Endothelial cell of umbilical vein (primary cell): Measurements from ENCODE around the gene SZT2. TPM values are rescaled to one million over a fixed set of nuclear protein-coding genes. Genes with fewer than 3 reads are reported as not detected.

Experiments
- BruUV-seq: library from RNA; stranded (reverse); fragments of 400-500 nt; replicated peaks from 2 replicates; lab custom pipeline; 2021; lab: Mats Ljungman, UMichigan
- CTCF ChIA-PET: fragments of 300-600, 350-600 bp; sonication (Branson Sonifier 250); formaldehyde crosslinking; loops from one replicate; lab custom pipeline; 2021; ENCODE audit warnings: antibody characterized with exemption, inconsistent platforms; lab: Charles Lee
- POLR2A ChIA-PET: fragments of 300-600, 350-600 bp; sonication (Branson Sonifier 250); formaldehyde crosslinking; loops from one replicate; lab custom pipeline; 2021; ENCODE audit warnings: antibody characterized with exemption, inconsistent platforms; lab: Charles Lee
- DNase-seq: peaks from one replicate; pipeline ENCODE4 v3.0.0-alpha.2; 2011; ENCODE audit warnings: low read depth, low spot score
- FAIRE-seq: peaks from 2 replicates; lab custom pipeline; 2011; peaks lifted over from hg19 to GRCh38; lab: Jason Lieb, UNC
- H2AFZ ChIP-seq: 2 replicates; pipeline ENCODE4 v1.6.0; 2012; ENCODE audit warnings: low read depth, low read length, control low read depth, inconsistent platforms
- H3K27ac ChIP-seq: 2 replicates; pipeline ENCODE4 v1.5.1; 2011; ENCODE audit warnings: low read depth, mild to moderate bottlenecking, control low read depth, low read length, moderate library complexity; ENCODE audit not compliant: insufficient read depth
- H3K27me3 ChIP-seq, 2 experiments: 2 replicates each; pipeline versions ENCODE4 v1.6.0 to v1.6.1; 2011; ENCODE audit warnings: low read length in 2 of 2, mixed read lengths in 1 of 2; ENCODE audit not compliant: control insufficient read depth in 2 of 2, insufficient read depth in 2 of 2
- H3K36me3 ChIP-seq, 2 experiments: 2 replicates in 1 of 2; 3 replicates in 1 of 2; pipeline ENCODE4 v1.5.1; 2011; ENCODE audit warnings: low read length in 2 of 2, mild to moderate bottlenecking in 1 of 2, moderate library complexity in 1 of 2; ENCODE audit not compliant: control insufficient read depth in 2 of 2, insufficient read depth in 2 of 2; ENCODE audit errors: extremely low read depth in 1 of 2
- H3K4me1 ChIP-seq: 3 replicates; pipeline ENCODE4 v1.5.1; 2011; ENCODE audit warnings: mild to moderate bottlenecking, low read length; ENCODE audit not compliant: control insufficient read depth, insufficient read depth; ENCODE audit errors: extremely low read depth
- H3K4me2 ChIP-seq: 2 replicates; pipeline ENCODE4 v1.6.1; 2011; ENCODE audit warnings: low read length, control low read depth, mixed read lengths; ENCODE audit not compliant: insufficient read depth
- H3K4me3 ChIP-seq, 3 experiments: fragments of 200-600 bp in 1 of 3; sonication (generic), shearing (Covaris generic) in 1 of 3; replicated peaks in 1 of 3; 2 replicates each; pipeline ENCODE4 v1.5.1; 2011 to 2016; ENCODE audit warnings: control low read depth in 3 of 3, low read length in 3 of 3, mild to moderate bottlenecking in 2 of 3, inconsistent platforms in 1 of 3, low read depth in 1 of 3, moderate library complexity in 1 of 3; ENCODE audit not compliant: insufficient read depth in 1 of 3
- H3K79me2 ChIP-seq: 2 replicates; pipeline ENCODE4 v1.6.0; 2012; ENCODE audit warnings: low read length, inconsistent platforms; ENCODE audit not compliant: control insufficient read depth, insufficient read depth
- H3K9ac ChIP-seq: replicated peaks from 2 replicates; pipeline ENCODE3; 2011; ENCODE audit warnings: low read length, control low read depth; ENCODE audit not compliant: insufficient read depth; ENCODE audit errors: extremely low read depth
- H3K9me1 ChIP-seq: replicated peaks from 3 replicates; pipeline ENCODE4 v1.6.0; 2011; ENCODE audit warnings: mild to moderate bottlenecking, low read length; ENCODE audit not compliant: control insufficient read depth, insufficient read depth; ENCODE audit errors: extremely low read depth
- H3K9me3 ChIP-seq: replicated peaks from 2 replicates; pipeline ENCODE4 v1.5.1; 2012; ENCODE audit warnings: low read length, inconsistent platforms; ENCODE audit not compliant: control insufficient read depth, insufficient read depth
- H4K20me1 ChIP-seq: replicated peaks from 2 replicates; pipeline ENCODE3; 2011; ENCODE audit warnings: mild to moderate bottlenecking, low read length; ENCODE audit not compliant: control insufficient read depth, insufficient read depth; ENCODE audit errors: extremely low read depth
- EZH2 ChIP-seq: IDR thresholded peaks from 2 replicates; pipeline ENCODE4 v1.6.1; 2012; ENCODE audit warnings: borderline replicate concordance, low read depth, mild to moderate bottlenecking, moderate library complexity, low read length, inconsistent platforms; ENCODE audit not compliant: severe bottlenecking
- FOS ChIP-seq: IDR thresholded peaks from 2 replicates; pipeline ENCODE4 v1.6.1; 2011; ENCODE audit warnings: mild to moderate bottlenecking, low read length, moderate library complexity, borderline replicate concordance; ENCODE audit not compliant: insufficient read depth
- GATA2 ChIP-seq: IDR thresholded peaks from 2 replicates; pipeline ENCODE4 v1.7.0; 2011; ENCODE audit warnings: low read depth, mild to moderate bottlenecking, moderate library complexity, mixed read lengths, low read length; ENCODE audit not compliant: insufficient read length, insufficient read depth
- JUN ChIP-seq: IDR thresholded peaks from 2 replicates; pipeline ENCODE4 v1.6.1; 2011; ENCODE audit warnings: borderline replicate concordance, low read depth; ENCODE audit not compliant: insufficient read length, insufficient read depth
- MYC ChIP-seq: IDR thresholded peaks from one replicate; pipeline ENCODE4 v1.6.1; 2011; ENCODE audit warnings: mild to moderate bottlenecking, low read depth, low read length
- POLR2A ChIP-seq: IDR thresholded peaks from 2 replicates; pipeline ENCODE4 v1.6.1; 2012; ENCODE audit warnings: low read depth, mild to moderate bottlenecking, control low read depth, low read length
- POLR2AphosphoS5 ChIP-seq: IDR thresholded peaks from 2 replicates; pipeline ENCODE4 v1.6.1; 2012; ENCODE audit warnings: low read depth, mild to moderate bottlenecking, control low read depth, low read length, moderate library complexity; ENCODE audit not compliant: insufficient read depth
- dilution Hi-C: fragments of 300-500 bp; cut with MboI; formaldehyde crosslinking; loops from one replicate; pipeline ENCODE4 v1.15.0; 2019; ENCODE audit warnings: low sequenced_read_pairs; ENCODE audit not compliant: extremely low pct_ligation_motif_present
- intact Hi-C: fragments of 100-400 bp; cut with micrococcal nuclease; formaldehyde crosslinking; loops from one replicate; pipeline ENCODE4 v1.10.0; 2022
- polyA plus RNA-seq, 4 experiments: library from polyadenylated mRNA; depleted of rRNA in 3 of 4; stranded (reverse) in 3 of 4; unstranded in 1 of 4; fragments of >200 nt; gene quantifications; 2 replicates each; pipeline versions ENCODE4 v1.2.1 to v1.2.3, GENCODE V29; 2011 to 2012; ENCODE audit warnings: missing spikeins in 1 of 4
- total RNA-seq: library from RNA; stranded (reverse); gene quantifications from 2 replicates; pipeline ENCODE4 v1.2.3, GENCODE V29; 2021

SZT2 gene
- total and polyA plus RNA-seq, 2 donors (not counting 3 experiments of a cell fraction or from before 2014, with no cell fraction given): 11.4 to 49.9 TPM

DNA sequence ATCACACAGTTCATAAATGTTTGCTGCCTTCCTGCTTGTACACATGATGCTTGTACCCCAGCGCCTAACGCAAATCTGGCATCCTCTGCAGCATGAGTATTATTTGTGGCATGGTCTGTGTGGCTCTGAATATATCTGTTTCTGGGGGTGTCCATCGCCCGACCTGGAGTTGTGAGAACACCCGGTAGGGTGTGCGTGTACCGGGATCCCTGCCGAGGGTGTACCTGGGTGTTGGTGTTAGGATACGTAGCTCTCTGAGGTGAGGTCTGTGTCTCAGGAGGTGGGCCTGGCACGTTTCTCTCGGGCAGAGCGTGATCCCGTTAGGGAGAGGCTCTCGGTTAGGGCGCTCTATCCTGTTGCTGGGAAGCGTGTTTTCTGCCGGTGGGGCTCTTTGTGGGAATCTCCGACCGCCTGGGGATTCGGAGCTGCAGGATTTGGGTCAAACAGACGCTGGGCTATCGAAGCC lies 41.3 kb upstream of the SZT2 start:
- intact Hi-C loops: no loop called here
- POLR2A ChIA-PET: interaction anchor here (0.6 kb wide), 1 partner anchor 28 kb away, joined by 3 read pairs; no protein-coding TSS in a partner anchor
- Histone ChIP-seq H3K4me2 (peak overlapping the region; percentile 72), H3K9me3 (no peaks in the 10 kb centered on the region), H3K9me1 (no peaks in the 10 kb centered on the region), H3K9ac (peak overlapping the region; percentile 67), H2AFZ (peak overlapping the region; percentile 95), H4K20me1 (no peaks in the 10 kb centered on the region), H3K27ac (no peak overlapping the region), H3K4me1 (peaks cover 3% of the 10 kb centered on the region), H3K36me3 (no peaks in the 10 kb centered on the region), H3K27me3 (no peaks in the 10 kb centered on the region), H3K79me2 (no peaks in the 10 kb centered on the region), H3K4me3 (peak overlapping the region in 2 of 3 experiments; percentile 2 to 33)
- dilution Hi-C loops: no loop called here
- DNase-seq (no peak), FAIRE-seq (peak; percentile 24)
- CTCF ChIA-PET: interaction anchor here (0.8 to 2.0 kb wide), 4 partner anchors 10 to 121 kb away, joined by 3 to 9 read pairs (median 6); no protein-coding TSS in a partner anchor
- no peak for TF ChIP-seq POLR2A
- TF ChIP-seq JUN: no peak
- TF ChIP-seq POLR2AphosphoS5: no peak
- no peak for TF ChIP-seq MYC
- no peak for TF ChIP-seq GATA2
- no peak for TF ChIP-seq EZH2
- no peak for TF ChIP-seq FOS
- BruUV-seq: no TSS peak
